GM19035 (cell line): ENCODE measurements around the gene PPP6R3.
A peak's percentile ranks its signal among the peaks of the same experiment; 100 is the strongest.

Source experiments
- ATAC-seq: cut with Tn5 transposase; IDR thresholded peaks from one replicate; pipeline ENCODE4 v1.9.1; 2021; ENCODE audit not compliant: unreplicated experiment

The PPP6R3 gene, protein sequence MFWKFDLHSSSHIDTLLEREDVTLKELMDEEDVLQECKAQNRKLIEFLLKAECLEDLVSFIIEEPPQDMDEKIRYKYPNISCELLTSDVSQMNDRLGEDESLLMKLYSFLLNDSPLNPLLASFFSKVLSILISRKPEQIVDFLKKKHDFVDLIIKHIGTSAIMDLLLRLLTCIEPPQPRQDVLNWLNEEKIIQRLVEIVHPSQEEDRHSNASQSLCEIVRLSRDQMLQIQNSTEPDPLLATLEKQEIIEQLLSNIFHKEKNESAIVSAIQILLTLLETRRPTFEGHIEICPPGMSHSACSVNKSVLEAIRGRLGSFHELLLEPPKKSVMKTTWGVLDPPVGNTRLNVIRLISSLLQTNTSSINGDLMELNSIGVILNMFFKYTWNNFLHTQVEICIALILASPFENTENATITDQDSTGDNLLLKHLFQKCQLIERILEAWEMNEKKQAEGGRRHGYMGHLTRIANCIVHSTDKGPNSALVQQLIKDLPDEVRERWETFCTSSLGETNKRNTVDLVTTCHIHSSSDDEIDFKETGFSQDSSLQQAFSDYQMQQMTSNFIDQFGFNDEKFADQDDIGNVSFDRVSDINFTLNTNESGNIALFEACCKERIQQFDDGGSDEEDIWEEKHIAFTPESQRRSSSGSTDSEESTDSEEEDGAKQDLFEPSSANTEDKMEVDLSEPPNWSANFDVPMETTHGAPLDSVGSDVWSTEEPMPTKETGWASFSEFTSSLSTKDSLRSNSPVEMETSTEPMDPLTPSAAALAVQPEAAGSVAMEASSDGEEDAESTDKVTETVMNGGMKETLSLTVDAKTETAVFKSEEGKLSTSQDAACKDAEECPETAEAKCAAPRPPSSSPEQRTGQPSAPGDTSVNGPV

GRCh38 chr11:68460741-68461574, at the start of gene PPP6R3:
Gene PPP6R3 (plus strand): TSS chr11:68460752. CDS start chr11:68537665, 76,913 bp downstream.
- peak; percentile 40 for ATAC-seq

DNA sequence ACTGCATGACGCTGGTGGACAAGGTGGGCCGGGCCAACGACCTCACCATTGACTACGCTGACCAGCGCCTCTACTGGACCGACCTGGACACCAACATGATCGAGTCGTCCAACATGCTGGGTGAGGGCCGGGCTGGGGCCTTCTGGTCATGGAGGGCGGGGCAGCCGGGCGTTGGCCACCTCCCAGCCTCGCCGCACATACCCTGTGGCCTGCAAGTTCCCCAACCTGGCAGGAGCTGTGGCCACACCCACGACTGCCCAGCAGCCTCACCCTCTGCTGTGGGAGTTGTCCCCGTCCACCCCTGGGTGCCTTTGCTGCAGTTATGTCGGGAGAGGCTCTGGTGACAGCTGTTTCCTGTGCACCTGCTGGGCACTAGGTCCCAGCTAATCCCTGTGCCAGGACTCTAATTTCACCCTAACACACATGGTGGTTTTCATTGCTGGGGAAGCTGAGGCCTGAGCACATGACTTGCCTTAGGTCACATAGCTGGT, 49.0 kb upstream of the PPP6R3 start:
- no peak for ATAC-seq

DNA sequence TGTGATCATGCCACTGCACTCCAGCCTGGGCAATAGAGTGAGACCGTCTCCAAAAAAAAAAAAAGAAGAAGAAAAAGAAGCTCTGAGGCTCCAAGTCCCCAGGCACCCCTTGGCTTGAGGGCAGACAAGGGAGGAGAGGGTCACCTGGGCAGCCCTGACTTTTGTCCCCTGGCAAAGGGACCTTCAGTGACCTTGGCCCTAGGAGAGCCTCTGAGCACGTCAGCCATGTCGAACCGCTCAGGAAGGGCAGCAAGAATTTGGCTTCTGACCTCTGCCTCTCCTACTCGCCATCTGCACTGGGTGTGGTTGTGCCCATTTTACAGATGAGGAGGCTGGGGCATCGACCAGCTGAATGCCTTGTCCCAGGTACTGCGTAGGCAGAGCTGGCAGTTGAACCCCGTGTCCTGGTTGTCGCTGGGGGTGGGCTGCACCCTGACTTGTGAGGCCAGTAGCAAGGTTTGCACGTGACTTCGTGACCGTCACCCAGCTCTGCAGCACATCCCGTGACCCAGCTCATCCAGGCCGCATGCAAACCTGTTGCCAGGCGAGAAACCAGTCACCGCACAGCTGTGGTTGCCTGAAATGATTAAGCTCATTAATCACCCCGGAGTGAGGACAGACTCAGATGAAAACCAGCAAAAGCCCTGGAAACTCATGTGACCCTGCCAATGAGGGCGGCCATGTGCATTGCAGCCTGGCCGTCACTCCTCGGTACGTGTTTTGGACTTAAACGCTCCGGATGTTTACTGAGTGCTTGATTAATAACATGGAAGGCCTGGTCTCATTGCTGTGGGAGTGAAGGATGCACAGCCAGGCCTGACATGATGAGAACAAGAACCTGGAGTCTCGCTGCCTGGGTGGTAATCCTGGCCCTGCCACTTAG, 47.7 kb upstream of the PPP6R3 start:
- ATAC-seq: no peak

- ATAC-seq: no peak
Observed at GRCh38 chr11:68413591-68413999, 47.0 kb upstream of the PPP6R3 start.

- ATAC-seq: no peak
Observed at GRCh38 chr11:68414496-68415221, 45.9 kb upstream of the PPP6R3 start.

DNA sequence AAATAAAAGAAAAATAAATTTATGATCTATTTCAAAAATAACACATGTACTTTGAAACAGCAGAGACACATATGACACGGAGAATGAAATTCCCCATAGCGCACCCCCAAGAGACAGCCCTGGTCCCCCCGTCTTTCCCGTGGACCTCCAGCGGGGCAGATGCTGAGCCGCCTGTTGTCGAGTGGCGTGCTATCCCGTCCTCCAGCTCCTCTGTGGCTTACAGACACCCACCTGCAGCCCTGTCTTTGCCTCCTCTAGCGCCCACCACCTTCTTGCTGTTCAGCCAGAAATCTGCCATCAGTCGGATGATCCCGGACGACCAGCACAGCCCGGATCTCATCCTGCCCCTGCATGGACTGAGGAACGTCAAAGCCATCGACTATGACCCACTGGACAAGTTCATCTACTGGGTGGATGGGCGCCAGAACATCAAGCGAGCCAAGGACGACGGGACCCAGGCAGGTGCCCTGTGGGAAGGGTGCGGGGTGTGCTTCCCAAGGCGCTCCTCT, 44.4 kb upstream of the PPP6R3 start:
- ATAC-seq: no peak

DNA sequence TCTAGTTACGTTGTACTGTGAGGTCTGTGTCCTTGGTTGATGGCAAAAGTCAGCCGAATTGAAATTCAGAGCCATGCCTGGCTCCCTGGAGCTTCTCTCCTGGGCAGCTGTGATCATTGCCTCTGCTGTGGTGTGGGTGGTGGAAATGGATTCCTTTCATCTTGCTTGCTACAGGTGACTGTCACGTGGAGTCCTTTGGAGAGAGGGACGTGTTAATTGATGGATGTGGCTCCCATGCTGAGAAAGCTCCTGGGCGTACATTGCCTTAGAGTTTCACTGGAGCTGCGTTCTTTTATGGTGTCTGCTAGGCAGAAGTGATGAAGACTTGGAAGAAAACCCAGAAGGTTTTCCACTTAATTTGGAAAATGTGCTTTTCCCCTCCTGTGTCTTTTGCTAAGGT, 41.9 kb upstream of the PPP6R3 start:
- ATAC-seq: no peak

DNA sequence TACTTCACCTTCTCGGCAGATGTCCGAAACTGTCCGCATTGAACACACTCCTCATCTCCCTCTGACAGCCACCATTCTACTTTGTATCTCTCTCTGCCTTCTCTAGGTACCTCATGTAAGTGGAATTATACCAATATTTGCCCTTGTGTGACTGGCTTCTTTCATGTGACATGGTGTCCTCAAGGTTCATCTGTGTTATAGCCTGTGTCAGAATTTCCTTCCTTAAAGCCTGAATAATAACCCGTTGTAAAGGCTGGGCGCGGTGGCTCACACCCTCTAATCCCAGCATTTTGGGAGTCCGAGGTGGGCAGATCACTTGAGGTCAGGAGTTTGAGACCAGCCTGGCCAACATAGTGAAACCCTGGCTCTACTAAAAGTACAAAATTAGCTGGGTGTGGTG, 40.4 kb upstream of the PPP6R3 start:
- ATAC-seq: no peak

DNA sequence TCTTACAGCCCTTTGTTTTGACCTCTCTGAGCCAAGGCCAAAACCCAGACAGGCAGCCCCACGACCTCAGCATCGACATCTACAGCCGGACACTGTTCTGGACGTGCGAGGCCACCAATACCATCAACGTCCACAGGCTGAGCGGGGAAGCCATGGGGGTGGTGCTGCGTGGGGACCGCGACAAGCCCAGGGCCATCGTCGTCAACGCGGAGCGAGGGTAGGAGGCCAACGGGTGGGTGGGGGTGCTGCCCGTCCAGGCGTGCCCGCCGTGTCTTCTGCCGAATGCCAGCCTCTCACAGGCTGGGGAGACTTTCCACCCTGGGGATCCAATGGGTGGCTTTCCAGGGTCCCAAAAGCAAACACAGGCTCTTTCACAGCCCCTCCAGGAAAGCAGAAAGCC, 37.1 kb upstream of the PPP6R3 start:
- ATAC-seq: no peak

- ATAC-seq: no peak
Observed at GRCh38 chr11:68424101-68424632, 36.4 kb upstream of the PPP6R3 start.

GRCh38 chr11:68424981-68425865, 35.3 kb upstream of the PPP6R3 start:
- no peak for ATAC-seq

- no peak for ATAC-seq
Observed at GRCh38 chr11:68425866-68426380, 34.6 kb upstream of the PPP6R3 start.

- no peak for ATAC-seq
Observed at GRCh38 chr11:68429661-68430060, 30.9 kb upstream of the PPP6R3 start.

GRCh38 chr11:68430384-68430783, 30.2 kb upstream of the PPP6R3 start:
- ATAC-seq: no peak

DNA sequence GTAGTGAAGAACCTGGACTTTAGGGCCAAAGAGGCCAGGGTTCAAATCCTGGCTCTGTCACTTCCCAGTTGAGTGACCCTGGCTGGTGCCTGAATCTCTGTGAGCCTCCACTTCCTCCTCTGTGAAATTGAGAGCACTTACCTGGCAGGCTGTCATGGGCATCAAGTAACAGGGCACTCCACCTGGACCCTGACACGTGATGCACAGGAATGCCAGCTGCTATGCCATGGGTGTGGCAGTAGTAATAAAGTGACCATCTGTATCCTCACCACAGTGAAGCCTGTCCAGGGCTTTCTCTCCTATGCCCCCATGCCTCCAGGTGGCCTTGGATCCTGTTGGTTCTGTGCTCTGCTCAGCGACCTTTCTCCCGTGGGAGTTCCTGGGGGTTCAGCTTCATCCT, 29.8 kb upstream of the PPP6R3 start:
- ATAC-seq: no peak

DNA sequence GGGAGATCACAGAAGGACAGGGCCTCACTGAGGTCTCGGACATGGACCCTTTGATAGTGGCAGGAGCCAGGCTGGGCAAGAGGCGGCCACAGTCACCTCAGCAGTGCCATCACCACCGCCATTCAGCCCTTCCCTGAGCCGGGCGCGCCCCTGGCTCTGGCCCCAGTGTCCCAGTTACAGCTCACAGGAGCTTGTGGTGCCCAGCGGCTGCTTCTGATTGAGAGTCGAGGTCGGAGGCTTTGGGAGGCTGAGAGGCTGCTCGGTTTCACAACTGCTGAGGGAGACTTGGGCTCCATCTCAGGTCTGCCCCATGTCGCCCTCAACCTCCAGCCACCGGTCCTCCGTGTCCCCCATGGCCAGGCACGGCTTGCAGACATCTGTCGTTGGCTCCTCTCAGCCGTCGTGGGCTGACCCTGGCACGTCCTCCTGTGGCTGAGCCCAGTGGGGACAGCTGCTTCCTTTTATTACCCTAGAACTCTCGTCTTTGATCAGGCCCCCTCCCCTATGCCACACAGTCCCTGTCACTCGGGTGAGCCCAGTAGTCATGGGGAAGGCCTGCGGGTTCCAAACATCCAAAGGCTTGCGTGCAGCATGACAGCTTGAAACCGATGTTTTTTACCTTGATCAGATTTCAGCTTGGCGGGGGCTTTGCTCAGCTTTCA, 28.4 kb upstream of the PPP6R3 start:
- ATAC-seq: no peak

GRCh38 chr11:68432874-68433273, 27.7 kb upstream of the PPP6R3 start:
- no peak for ATAC-seq
